ENCODE results near the gene LRRC30.

DNA sequence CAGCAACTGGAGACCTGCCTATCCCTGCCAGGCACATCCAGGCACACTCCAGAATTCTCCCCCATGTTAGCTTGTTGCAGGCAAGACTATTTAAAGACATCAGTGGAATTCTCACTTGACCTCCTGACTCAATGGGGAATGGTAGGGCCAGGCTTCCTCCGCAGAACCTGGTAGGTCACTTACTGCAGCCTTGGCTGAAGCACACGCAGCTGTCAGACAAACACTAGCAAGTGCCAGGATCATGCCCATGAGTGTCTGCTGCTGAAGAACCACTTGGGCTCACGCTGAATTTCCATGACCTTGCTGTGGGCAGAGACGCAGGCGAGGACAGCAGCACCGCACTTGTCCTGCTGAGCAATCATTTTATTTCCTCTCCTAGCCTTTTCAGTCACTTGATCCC, 3.2 kb downstream of the LRRC30 start:
- TF ChIP-seq CTCF (IDR thresholded peaks at IDR 0.05) (no peak), EZH2phosphoT487 (IDR thresholded peaks at IDR 0.05) (no peak), EZH2 (IDR thresholded peaks at IDR 0.05) (no peak)
